AML-193 (cell line): ENCODE data around the gene CDK14.

Experiments used
- DNase-seq, 2 experiments: peaks; one replicate each; lab custom pipeline; 2025; lab: John Stamatoyannopoulos, UW

CDK14 gene

DNA sequence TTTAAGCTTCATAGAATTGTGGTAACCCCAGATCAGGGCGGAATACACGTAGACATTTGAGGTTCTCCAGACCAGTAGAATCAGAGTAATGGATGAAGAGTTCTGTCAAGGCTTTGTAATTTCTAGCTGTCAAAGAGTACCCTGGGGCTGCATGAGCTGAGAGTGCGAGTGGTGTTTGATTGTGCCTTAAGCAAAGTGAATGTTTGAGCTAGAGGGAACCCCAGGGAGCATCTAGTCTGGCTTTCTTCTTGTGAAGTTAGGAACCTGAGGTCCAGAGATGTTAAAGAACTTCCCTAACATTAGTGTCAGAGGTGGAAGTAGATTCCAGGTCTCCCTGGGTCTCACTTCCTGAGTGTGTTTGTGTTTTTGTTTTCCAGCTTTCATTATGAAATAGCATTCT is 455.8 kb downstream of the CDK14 start:
- DNase-seq, result no peak

DNA sequence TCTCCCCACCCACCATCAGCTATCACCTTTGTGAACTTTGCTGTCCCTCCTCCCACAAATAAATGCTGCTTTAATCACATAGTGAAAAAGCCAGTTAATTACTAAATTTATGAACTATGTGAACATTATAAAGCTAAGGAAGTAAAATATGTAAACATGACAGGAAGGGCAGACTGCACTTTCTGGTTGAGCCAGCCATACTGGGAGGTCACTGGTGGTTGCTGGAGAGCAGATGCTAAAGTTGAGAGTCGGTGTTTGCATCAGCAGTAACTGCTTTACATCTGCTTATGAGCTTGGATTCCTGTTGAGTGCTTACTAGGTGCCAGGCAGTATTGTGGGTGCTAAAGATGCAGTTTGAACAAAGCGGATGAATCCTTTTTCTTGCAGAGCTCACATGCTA is 458.3 kb downstream of the CDK14 start:
- DNase-seq, result no peak

DNA sequence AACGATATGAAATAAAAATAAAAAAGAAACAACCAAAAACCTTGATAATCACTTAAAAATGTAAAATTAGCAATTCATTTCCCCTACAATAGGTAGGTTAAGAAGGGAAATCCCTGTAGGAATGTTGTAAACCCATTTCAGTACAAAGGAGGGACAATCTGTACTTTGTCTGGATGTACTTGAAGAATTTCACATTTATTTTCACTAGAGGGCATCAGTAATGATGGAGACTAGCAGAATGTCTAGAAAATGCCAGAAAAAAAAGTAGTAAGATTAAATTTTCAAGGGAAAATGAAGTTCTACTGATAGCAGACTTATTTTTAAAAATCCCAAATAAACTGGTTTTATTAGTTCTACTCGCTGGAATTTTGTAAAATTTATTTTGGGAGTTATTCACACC is 459.1 kb downstream of the CDK14 start:
- DNase-seq, result no peak

DNA sequence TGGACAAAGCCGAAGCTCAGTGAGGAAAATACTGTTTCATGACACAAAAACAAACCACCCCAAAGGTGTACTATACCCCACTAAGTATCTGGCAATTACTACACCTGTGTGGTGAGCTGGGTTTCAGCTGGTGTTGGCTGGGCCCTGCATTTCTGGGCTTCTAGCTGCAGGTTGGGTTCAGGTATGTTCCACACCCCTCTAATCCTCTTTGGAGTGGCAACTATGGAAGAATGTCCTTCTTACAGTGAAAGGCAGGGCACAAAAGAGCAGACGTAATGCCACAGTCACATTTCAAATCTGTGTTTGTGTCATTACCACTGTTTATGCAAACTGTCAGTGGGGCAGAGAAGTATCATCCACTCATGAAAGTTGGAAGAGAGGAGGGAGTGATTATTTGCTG is 466.6 kb downstream of the CDK14 start:
- no peak for DNase-seq

DNA sequence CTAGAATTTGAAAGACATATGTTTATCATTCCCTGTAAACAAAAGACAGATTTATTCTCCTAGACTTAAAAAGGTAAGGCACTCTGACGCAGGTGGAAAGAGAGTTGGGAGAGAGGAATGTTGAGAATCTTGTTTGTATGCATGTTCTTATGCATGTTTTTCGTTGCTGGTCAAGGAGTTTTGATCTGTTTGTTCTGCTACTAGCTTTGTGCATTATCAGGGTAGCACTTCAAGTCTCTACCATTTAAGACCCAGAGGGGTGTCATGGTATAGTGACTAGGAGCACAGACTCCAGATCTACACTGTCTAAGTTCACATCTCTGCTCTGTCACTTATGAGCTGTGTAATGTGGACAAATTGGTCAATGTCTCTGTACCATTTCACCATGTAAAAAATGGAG is 467.9 kb downstream of the CDK14 start:
- DNase-seq, result no peak

DNA sequence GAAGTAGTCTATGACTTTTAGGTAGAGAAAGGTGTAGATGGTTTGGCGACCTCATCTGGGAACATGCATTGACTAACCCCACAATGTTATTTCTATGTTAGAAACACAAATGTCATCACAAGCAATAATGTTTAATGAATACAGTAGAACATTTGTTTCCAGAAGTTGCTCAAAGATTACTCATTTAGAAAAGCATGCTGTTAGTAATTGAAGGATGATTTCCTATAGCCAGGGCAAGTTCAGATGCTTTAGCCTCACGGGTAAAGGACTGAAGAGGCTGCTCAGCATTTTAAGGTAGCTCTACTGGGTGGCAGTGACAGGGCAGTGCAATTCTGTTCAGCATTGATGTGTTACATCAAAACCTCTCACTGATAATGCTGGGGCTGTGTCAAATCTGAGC is 468.8 kb downstream of the CDK14 start:
- DNase-seq, result no peak

DNA sequence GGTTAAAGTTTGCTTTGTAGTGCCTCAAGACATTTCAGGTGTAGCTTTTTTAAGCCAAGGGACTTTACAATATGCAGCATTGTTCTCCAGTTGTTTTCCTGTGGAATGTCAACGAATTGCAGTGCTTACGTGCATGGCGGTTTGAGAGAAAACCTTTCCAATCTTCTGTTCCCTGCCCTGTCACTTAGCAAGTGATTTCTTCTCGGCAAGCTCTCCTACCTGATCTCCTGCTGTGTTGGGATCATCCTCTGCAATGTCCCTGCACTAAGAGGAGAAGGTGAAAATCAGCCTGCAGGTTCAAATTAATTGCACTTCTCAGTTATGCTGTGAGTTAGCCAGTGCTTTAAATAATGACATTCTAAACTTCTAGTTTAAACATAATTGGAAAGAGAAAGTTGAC is 470.5 kb downstream of the CDK14 start:
- DNase-seq, result no peak

DNA sequence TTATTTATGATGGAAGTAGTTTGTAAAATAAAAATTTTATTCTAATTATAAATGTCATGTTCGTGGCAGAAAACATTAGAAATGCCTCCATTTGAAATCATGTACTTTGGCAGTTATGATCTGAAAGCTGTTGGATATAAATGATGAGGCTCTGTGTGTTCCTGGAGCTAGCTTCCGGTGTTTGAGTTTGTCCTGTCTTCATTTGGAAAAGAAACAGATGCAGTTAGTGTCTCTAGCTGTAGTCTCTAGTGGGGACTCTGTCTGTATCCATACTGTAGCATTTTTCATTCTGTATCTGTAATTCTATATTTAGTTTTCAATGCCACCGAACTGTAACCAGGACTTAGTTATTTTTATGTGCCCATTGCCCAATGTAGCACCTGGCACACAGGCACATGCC is 471.1 kb downstream of the CDK14 start:
- DNase-seq, result no peak

DNA sequence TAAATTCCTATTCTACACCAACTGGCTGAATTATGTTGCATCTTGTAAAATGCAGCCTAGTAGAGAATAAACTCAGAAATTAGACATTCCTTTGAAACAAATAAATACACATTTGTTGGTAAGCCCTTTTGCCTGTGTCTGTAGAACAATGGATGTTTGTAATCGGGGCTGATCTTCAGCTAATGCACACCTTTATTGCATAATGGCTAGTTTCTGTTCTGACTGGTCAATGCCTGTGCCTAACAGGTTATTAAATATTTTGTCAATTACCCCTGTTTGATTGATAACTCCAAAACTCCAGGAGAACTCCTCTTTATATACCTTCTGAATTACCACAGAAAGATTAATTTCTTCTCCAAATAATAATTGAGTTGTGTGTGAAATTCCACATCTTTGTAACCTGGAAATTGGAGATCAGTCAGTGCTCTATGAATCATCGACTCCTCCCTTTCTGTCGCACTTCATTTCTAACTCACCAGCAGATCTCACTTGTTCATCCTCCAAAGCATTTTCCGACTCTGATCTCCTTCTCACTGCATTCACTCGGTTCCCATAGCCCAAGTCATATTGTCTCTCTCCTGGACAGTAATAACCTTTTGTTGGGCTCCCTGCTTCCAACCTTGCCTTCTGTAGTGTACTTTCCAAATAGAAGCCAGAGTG is 472.1 kb downstream of the CDK14 start:
- DNase-seq, result no peak

DNA sequence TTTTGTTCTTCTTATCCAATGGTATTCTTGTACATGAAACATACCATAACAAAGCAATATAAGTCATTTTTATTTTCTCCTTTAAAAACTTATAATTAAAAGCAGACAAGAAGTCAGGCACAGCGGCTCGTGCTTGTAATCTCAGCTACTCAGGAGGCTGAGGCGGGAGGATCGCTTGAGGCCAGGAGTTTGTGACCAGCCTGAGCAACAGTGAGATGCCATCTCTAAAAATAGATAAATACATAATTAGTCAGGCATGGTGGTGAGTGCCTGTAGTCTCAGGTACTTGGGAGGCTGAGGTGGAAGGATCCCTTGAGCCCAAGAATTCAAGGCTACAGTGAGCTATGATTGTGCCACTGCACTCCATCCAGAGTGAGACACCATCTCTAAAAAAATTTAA is 473.0 kb downstream of the CDK14 start:
- DNase-seq, result no peak

DNA sequence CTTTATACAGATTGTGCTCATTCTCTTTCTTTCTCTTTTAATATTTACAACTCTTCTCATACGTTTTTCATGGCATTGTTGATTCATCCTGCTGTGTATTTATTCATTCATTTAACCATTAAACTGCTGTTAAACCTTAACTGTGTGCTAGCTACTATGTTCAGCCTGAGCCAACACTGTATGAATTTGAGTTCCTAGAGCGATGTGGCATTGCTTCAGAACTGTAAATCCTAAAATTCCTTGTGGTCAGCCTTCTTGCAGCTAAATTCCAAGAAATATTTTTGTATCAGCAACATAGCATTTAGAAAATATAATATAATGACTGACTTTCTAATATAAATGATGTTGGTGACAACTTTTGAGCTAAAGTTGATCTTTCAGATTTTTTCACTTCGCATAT is 483.4 kb downstream of the CDK14 start:
- DNase-seq, result no peak

DNA sequence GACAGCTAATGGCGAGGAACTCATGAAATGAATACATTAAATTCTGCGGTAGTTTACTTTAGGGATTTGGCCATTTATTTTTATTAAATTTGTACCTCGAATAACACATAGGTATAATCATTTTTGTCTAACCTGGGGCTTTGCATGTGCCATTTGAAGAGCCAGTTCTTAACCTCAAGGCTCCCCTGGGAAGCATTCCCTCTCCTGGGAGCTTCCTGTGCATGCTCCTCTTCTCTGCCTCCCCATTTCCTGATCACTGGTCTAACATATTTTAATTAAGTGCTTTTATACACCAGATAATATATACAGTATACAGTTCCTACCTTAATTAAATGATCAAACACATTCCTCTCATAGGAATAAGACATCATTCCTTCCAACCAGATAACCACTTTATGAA is 484.2 kb downstream of the CDK14 start:
- no peak for DNase-seq

DNA sequence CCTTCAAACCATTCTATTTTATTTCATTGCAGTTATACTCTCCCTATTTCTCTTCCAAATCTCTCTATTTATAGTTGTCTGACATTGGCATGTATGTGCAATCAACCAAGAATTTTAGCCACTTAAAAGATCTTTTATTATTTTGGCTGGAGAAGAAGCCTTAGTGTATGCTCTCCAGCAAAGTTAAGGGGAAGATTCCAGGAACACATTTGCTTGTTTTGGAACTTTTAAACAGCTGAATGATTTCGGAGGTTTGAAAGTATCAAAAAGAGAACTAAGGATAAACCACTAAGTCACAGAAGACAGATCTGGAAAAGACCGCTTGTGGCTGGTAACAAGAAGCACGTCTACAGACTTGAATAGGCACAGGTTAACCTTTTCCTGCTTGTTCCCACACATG is 485.9 kb downstream of the CDK14 start:
- DNase-seq, result no peak

DNA sequence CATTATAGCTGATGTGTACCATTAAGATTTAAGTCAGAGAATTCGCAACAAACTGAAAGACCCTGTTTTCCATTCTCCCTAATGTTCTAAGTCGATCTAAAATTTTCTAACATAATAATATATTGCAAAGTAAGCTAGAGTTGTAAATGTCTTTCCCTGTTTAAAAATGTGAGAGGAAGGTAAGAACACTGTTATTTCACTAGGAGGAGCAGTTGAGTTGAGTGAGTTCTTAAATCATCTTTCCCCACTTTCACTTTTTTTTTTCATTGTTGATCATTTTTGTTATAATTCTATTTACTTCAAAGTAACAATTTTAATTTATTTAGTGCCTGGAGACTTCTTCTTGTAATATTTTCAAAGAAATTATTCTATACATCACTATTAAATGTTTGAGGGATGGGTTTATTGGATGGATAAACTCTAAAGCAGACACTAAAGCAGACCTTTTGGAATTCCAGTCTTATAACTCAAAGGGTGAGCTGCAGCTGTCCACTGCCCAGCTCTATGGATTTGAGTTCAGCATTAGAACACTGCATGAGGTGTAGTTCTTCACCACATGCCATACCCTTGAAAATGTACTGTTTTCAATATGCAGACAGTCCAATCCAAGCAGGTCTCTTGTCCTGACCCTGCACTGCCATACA is 486.9 kb downstream of the CDK14 start:
- peak; percentile 10 to 13 for DNase-seq

DNA sequence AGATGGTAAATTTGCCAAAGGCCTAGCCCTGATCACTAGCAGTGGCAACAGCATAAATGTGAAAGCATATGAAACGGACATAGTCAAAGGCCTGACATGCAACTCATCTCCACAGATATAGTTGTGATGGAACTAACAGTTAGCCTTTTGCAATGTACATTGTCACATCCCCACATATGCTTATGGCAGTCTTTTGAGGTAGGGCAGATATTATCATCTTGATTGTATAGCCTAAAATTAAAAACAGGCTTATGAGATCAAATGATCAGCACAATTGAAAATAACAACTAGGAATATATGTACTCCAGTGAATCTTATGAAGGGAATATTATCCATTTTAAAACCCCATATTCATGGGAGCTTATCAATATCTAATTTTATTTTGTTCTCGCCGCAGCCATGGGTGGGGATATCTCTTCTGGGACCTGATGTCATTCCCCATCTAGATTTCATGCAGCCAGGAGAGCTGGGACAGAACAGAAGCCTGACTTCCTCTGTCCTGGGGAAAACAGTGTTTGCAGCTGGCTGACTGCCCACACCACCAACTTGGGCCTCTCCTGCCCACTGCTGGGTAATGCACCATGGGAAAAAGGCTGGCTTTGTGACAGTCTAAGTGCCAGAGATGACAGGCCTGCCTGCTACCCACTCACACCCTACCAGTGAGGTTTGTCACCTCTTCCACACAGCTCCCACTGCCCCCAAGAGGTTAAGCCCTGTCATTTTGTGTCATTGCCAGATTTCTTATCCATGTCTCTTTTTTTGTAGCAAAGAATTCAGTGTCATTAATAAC is 487.9 kb downstream of the CDK14 start:
- no peak for DNase-seq

DNA sequence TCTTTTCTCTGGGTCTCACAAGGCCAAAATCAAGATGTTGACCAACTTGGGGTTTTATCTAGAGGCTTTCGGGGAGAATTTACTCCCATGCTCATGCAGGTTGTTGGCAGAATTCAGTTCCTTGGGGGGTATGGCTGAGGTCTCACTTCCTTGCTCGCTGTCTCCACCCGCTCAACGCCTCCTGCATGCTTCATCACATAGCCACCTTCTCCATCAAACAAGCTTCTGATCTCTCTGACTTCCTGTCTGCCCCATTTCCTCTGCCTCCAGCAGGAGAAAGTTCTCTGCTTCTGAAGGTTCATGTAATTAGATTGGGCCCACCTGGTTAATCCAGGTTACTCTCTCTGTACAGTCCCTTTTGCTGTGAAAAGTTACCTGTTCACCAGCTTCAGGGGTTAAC is 489.1 kb downstream of the CDK14 start:
- no peak for DNase-seq

DNA sequence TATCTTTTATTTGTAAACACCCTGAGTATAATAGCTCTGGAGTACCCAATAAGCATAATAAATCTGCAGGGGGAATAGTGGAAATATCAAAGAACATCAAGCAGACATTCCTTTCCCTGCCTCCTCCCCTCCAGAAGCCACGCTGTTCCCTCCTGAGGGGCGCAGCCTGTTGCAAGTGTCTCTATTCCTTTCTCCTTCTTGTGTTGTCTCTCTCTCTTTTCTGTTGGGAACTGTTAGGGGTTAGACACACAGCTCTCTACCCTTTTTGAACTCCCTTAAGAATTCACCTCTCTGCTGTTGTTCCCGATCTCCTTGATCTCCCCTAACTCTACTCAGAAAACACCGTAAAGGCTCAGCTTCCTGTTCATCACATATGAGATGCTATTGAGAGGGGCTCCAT is 490.1 kb downstream of the CDK14 start:
- DNase-seq, result no peak

DNA sequence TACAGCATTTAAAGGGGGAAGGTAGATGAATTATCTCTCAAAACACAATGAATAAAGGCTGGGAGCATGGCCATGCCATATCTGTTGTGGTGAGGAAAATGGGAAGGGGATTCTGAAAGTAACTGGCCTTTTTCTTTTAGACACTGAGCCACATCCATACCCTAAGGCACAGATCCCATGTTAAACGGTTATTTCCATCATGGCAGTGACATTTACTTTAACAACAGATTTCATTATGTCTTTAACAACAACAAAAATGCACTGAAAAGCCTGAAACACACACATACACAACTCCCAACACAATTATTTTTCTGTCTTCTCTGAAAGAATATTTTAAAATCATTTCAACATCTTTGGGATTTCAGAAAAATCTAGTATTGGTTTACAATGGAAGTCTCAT is 492.0 kb downstream of the CDK14 start:
- DNase-seq, result no peak

DNA sequence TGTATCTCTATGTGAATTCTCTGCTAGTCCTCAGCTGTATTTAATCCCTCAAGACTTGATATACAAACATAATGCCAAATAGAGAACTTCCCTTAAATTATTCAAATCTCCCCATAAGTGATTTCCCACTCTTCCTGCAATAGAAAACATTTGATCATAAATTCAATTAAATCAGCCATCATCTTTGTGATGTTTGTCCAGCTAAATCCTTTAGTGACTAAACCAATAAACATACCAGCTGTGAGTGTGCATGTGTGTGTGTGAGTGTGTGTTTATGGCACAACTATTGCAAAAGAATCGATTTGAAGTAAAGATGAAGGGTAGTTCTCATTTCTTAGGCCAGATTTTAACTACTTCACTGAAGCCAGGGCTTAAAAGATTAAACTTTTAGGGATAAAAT is 492.6 kb downstream of the CDK14 start:
- no peak for DNase-seq

DNA sequence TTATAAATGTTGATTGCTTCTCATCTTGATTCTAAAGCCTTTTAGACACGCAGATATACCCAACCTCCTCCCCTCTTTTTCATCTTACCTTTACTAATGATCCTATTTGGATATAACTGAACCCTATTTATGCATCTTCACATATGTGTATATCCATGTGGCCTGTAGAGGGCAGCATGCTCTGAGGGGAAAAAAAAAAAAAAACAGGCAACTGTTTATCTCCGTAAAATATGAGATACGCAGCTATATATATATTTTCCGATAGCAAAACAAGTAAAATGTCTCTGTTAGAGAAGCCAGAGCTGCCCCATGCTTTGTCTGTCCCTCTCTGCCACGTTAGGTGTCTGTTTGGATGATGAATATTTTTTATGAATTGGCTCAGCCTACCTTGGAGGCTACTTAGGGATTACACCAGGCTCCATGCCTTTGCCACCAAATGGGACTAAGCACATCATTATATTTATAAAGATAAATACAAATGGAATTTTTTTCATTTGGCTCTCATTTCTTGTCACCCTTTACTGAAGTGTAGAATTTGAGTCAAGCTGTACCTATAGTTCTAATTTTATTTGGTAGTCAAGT is 493.4 kb downstream of the CDK14 start:
- peak in 1 of 2 experiments; percentile 17 for DNase-seq

DNA sequence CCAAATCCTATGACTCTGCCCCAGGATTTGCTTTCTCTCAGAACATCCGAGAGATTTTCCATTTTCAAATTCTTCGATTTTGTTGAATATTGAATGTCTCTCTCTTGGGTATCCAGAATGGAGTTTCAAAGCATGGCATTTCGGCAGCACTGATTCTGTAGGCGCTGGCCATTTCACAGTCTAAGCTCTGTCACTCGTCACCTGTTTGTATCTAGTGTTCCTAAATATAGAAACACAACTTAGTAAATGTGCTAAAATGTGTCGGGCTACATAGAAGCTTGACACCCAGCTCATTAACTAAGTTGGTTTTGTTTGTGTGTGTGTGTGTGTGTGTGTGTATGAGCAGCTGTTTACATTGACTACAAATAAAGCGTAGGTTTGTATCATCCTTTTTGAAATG is 494.6 kb downstream of the CDK14 start:
- no peak for DNase-seq

DNA sequence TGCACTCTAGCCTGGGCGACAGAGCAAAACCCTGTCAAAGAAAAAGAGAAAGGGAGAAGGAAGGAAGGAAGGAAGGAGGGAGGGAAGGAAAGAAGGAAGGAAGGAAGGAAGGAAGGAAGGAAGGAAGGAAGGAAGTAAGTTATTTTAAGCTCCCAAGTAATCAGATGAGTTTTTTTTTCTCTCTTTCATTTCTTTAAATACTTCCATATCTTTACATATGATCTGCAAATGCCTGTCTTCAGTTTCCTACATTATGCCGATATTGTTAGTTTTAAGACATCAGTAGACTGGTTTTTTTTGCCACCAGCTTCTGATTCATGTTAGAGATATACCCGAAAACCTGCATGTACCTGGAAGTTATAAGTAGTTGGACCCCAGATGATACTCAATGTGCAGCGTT is 495.5 kb downstream of the CDK14 start:
- DNase-seq, result no peak

DNA sequence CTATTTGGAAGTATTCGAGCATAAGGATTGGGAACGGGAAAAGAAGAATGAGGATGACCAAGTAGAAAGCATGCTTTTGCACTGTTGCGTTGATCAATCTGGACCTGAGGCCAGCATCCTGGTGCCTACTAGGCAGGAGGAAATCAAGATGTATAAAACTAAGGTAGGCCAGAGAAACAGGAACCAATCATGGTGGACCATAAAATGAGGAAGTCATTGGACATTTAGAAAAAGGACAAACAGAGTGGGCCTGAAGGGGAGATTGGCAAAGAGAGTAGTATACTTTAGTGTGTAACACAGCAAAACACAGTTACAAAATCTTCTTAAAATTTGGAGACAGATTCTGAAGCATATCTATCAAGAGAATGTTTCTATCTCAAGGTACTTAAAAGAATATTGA is 497.1 kb downstream of the CDK14 start:
- DNase-seq, result no peak
